Liver (tissue), 9 donors: Measurements from ENCODE around the gene ZNF615. TPM values are rescaled to one million over a fixed set of nuclear protein-coding genes. Genes with fewer than 3 reads are reported as not detected.
"Not testable (repeated sequence)": the region's sequence is repeated elsewhere in the genome, so short reads cannot be mapped to it uniquely, and the experiment has no call there.

Source experiments
- DNase-seq: peaks from one replicate; pipeline ENCODE4 v3.0.0-alpha.2; 2017; ENCODE audit warnings: low spot score
- H3K27ac ChIP-seq, 2 donors: one replicate each; pipeline ENCODE4 v1.7.0; 2013; ENCODE audit warnings: inconsistent platforms in 2 of 2, low read length in 2 of 2, control low read depth in 1 of 2, low read depth in 1 of 2, mild to moderate bottlenecking in 1 of 2
- H3K27me3 ChIP-seq, 4 donors: one replicate each; pipeline versions ENCODE4 v1.6.1 to v1.7.0; 2013; ENCODE audit warnings: low read length in 3 of 4, inconsistent platforms in 1 of 4, mild to moderate bottlenecking in 1 of 4, moderate library complexity in 1 of 4; ENCODE audit not compliant: control insufficient read depth in 4 of 4, insufficient read depth in 4 of 4
- H3K36me3 ChIP-seq, 4 donors: one replicate each; pipeline versions ENCODE4 v1.6.1 to v1.7.0; 2013; ENCODE audit warnings: low read length in 3 of 4, mild to moderate bottlenecking in 3 of 4, low read depth in 1 of 4, moderate library complexity in 1 of 4; ENCODE audit not compliant: control insufficient read depth in 4 of 4, insufficient read depth in 3 of 4
- H3K4me1 ChIP-seq, 4 donors: one replicate each; pipeline versions ENCODE4 v1.6.1 to v1.7.0; 2013; ENCODE audit warnings: low read length in 3 of 4, mild to moderate bottlenecking in 3 of 4, moderate library complexity in 1 of 4; ENCODE audit not compliant: control insufficient read depth in 4 of 4, insufficient read depth in 4 of 4
- H3K4me3 ChIP-seq, 3 donors: one replicate each; pipeline versions ENCODE4 v1.6.1 to v1.7.0; 2013; ENCODE audit warnings: low read length in 3 of 3, control low read depth in 1 of 3, low read depth in 1 of 3, mild to moderate bottlenecking in 1 of 3
- H3K9ac ChIP-seq, 2 donors: one replicate each; pipeline ENCODE4 v1.7.0; 2013; ENCODE audit warnings: low read length in 2 of 2, mild to moderate bottlenecking in 2 of 2, moderate library complexity in 2 of 2, control low read depth in 1 of 2, low read depth in 1 of 2
- H3K9me3 ChIP-seq, 4 donors: one replicate each; pipeline versions ENCODE4 v1.6.1 to v1.7.0; 2013; ENCODE audit warnings: low read length in 3 of 4; ENCODE audit not compliant: control insufficient read depth in 4 of 4
- ATF3 ChIP-seq: IDR thresholded peaks from 2 replicates; pipeline ENCODE4 v1.6.1; 2016; ENCODE audit warnings: antibody characterized with exemption
- CTCF ChIP-seq: fragments of 150-350 bp; IDR thresholded peaks from 2 replicates; pipeline ENCODE4 v1.5.1; 2017; ENCODE audit warnings: improper control_type of control experiment, low read depth, low read length; ENCODE audit not compliant: missing input control
- EGR1 ChIP-seq, 2 donors: IDR thresholded peaks; 2 replicates each; pipeline ENCODE4 v1.6.1; 2016 to 2018; ENCODE audit warnings: antibody characterized with exemption in 2 of 2, low read depth in 2 of 2
- FOXA1 ChIP-seq: IDR thresholded peaks from 2 replicates; pipeline ENCODE4 v1.6.1; 2016; ENCODE audit warnings: antibody characterized with exemption
- FOXA2 ChIP-seq: IDR thresholded peaks from 2 replicates; pipeline ENCODE4 v1.6.1; 2016; ENCODE audit warnings: antibody characterized with exemption
- GABPA ChIP-seq, 2 donors: IDR thresholded peaks in 1 of 2; conservative IDR thresholded peaks in 1 of 2; 2 replicates each; pipeline ENCODE4 v1.6.1; 2016; ENCODE audit warnings: antibody characterized with exemption in 2 of 2, mild to moderate bottlenecking in 1 of 2, moderate library complexity in 1 of 2
- HNF4A ChIP-seq, 2 donors: conservative IDR thresholded peaks; 2 replicates each; pipeline ENCODE4 v1.6.1; 2016; ENCODE audit warnings: antibody characterized with exemption in 2 of 2, mild to moderate bottlenecking in 2 of 2
- HNF4G ChIP-seq: IDR thresholded peaks from 2 replicates; pipeline ENCODE4 v1.6.1; 2016; ENCODE audit warnings: antibody characterized with exemption
- JUND ChIP-seq, 2 donors: IDR thresholded peaks; 2 replicates each; pipeline ENCODE4 v1.6.1; 2016; ENCODE audit warnings: antibody characterized with exemption in 2 of 2
- MAX ChIP-seq: IDR thresholded peaks from 2 replicates; pipeline ENCODE4 v1.6.1; 2016; ENCODE audit warnings: antibody characterized with exemption
- NR2F2 ChIP-seq: IDR thresholded peaks from 2 replicates; pipeline ENCODE4 v1.6.1; 2016; ENCODE audit warnings: antibody characterized with exemption
- RAD21 ChIP-seq, 2 donors: IDR thresholded peaks; 2 replicates each; pipeline ENCODE4 v1.6.1; 2016; ENCODE audit warnings: antibody characterized with exemption in 2 of 2, mild to moderate bottlenecking in 2 of 2
- REST ChIP-seq: IDR thresholded peaks from 2 replicates; pipeline ENCODE4 v1.6.1; 2016; ENCODE audit warnings: antibody characterized with exemption, mild to moderate bottlenecking
- RXRA ChIP-seq, 2 donors: IDR thresholded peaks; 2 replicates each; pipeline ENCODE4 v1.6.1; 2017 to 2018; ENCODE audit warnings: antibody characterized with exemption in 2 of 2, mild to moderate bottlenecking in 1 of 2
- SP1 ChIP-seq: IDR thresholded peaks from 2 replicates; pipeline ENCODE4 v1.6.1; 2018; ENCODE audit warnings: antibody characterized with exemption, mild to moderate bottlenecking
- TAF1 ChIP-seq: conservative IDR thresholded peaks from 2 replicates; pipeline ENCODE4 v1.6.1; 2016; ENCODE audit warnings: antibody characterized with exemption, mild to moderate bottlenecking
- YY1 ChIP-seq: IDR thresholded peaks from 2 replicates; pipeline ENCODE4 v1.6.1; 2016; ENCODE audit warnings: antibody characterized with exemption, mild to moderate bottlenecking
- ZBTB33 ChIP-seq: IDR thresholded peaks from 2 replicates; pipeline ENCODE4 v1.6.1; 2016; ENCODE audit warnings: antibody characterized with exemption
- WGBS: extraction: QIAGEN DNeasy Blood & Tissue Kit; methylation state at CpG from one replicate; pipeline ENCODE4 v1.1.7; 2013; 5-methylcytosine and 5-hydroxymethylcytosine counted together
- polyA plus RNA-seq, 2 donors: library from polyadenylated mRNA; stranded (reverse) in 1 of 2; unstranded in 1 of 2; fragments of 200-250 nt in 1 of 2; fragments of >200 nt in 1 of 2; fragmentation: Nextera tagmentation in 1 of 2; extraction: Ambion mirVana in 1 of 2; gene quantifications; one replicate each; pipeline versions ENCODE4 v1.2.1 to v1.2.3, GENCODE V29; 2013 to 2015
- total RNA-seq, 2 donors: library from RNA; depleted of rRNA; stranded (reverse); fragments of >200 nt; gene quantifications; one replicate each; pipeline ENCODE4 v1.2.3, GENCODE V29; 2014
- donor health status: healthy.
- donor health status: healthy.
- donor health status: healthy.
- donor health status: healthy.
- donor health status: healthy.

The ZNF615 gene
- total RNA-seq (1 to 10 TPM; 3.6 to 6.2 TPM), polyA plus RNA-seq (1 to 10 TPM; 1.7 to 2.1 TPM)

GRCh38 chr19:52007806-52008557 lies at the start of gene ZNF615:
Gene ZNF615 (minus strand): TSS chr19:52008211. CDS start chr19:52003711, 4,500 bp downstream.
- peaks cover 2 to 17% (median 13%) of the 10 kb centered on the region in 4 donors for H3K36me3 ChIP-seq
- peak within 1 kb of the TSS; percentile 77 to 98 (median 83) for H3K4me3 ChIP-seq
- peaks cover 18 to 43% (median 22%) of the 10 kb centered on the region in 4 donors for H3K9me3 ChIP-seq

GRCh38 chr19:52056480-52056879 lies 48.5 kb upstream of the ZNF615 start:
- 94% methylated on average over 3 of the region's 3 CpGs for WGBS
- H3K4me3 ChIP-seq, H3K27me3 ChIP-seq, H3K4me1 ChIP-seq, H3K9ac ChIP-seq, H3K36me3 ChIP-seq, DNase-seq, H3K27ac ChIP-seq: not testable (repeated sequence)
- H3K9me3 ChIP-seq: peaks cover 18 to 54% (median 32%) of the 10 kb centered on the region in 4 donors

More at GRCh38 chr19:52007806-52008557, at the start of gene ZNF615:
- Histone ChIP-seq H3K9ac (peak within 1 kb of the TSS; percentile 82 to 85), H3K27ac (peak within 1 kb of the TSS; percentile 76 to 81), H3K4me1 (peaks cover 0 to 13% (median 5%) of the 10 kb centered on the region in 4 donors), H3K27me3 (no peaks in the 10 kb centered on the region)
- WGBS: under 1% methylated on average over 44 of the region's 44 CpGs
- TF ChIP-seq SP1: peak; percentile 39
- no peak for TF ChIP-seq MAX
- TF ChIP-seq JUND (IDR thresholded peaks at IDR 0.05): no peak
- TF ChIP-seq GABPA (IDR thresholded peaks at IDR 0.05 in 1 of 2, conservative IDR thresholded peaks at IDR 0.05 in 1 of 2): peak in 1 of 2 donors; percentile 47
- TF ChIP-seq ATF3: no peak
- TF ChIP-seq RAD21 (IDR thresholded peaks at IDR 0.05): peak in 1 of 2 donors; percentile 27
- no peak for TF ChIP-seq NR2F2
- TF ChIP-seq ZBTB33: no peak
- no peak for TF ChIP-seq EGR1 (IDR thresholded peaks at IDR 0.05; ENCODE audit: low read depth in 2 of 2)
- no peak for TF ChIP-seq REST
- TF ChIP-seq YY1: peak; percentile 100
- TF ChIP-seq HNF4A (conservative IDR thresholded peaks at IDR 0.05): peak; percentile 34 to 38
- peak; percentile 59 to 67 for TF ChIP-seq RXRA (IDR thresholded peaks at IDR 0.05)
- TF ChIP-seq HNF4G: no peak
- TF ChIP-seq CTCF: no peak
- TF ChIP-seq TAF1: no peak
- no peak for TF ChIP-seq FOXA2
- TF ChIP-seq FOXA1: no peak
- peak; percentile 86 for DNase-seq

- H3K9ac ChIP-seq: not testable (repeated sequence)
These were observed 43.7 kb upstream of the ZNF615 start for GRCh38 chr19:52051736-52052135.

More at GRCh38 chr19:52051736-52052135, 43.7 kb upstream of the ZNF615 start:
- not testable (repeated sequence) for H3K27ac ChIP-seq, H3K36me3 ChIP-seq, H3K27me3 ChIP-seq, DNase-seq, H3K4me1 ChIP-seq
- 89% methylated on average over 1 of the region's 1 CpG for WGBS
- Histone ChIP-seq H3K4me3 (peak overlapping the region in 2 of 3 donors; percentile 12 to 67), H3K9me3 (peaks cover 13 to 38% (median 16%) of the 10 kb centered on the region in 4 donors)
